OCI-LY3 (cell line): ENCODE results near the gene PCARE.
"Not testable (repeated sequence)": the region's sequence is repeated elsewhere in the genome, so short reads cannot be mapped to it uniquely, and the experiment has no call there.

ENCODE experiments used
- H2AFZ ChIP-seq: fragments of 200-600, 300-600 bp; shearing (Covaris generic); 2 replicates; pipeline ENCODE4 v1.6.0; 2014; ENCODE audit warnings: antibody characterized with exemption, low read depth, low read length
- H3K27ac ChIP-seq: fragments of 200-600, 300-600 bp; sonication (generic); 2 replicates; pipeline ENCODE4 v1.5.1; 2014; ENCODE audit warnings: mild to moderate bottlenecking, low read length, moderate library complexity, mixed read lengths
- H3K27me3 ChIP-seq: fragments of 200-600, 300-600 bp; sonication (generic); 2 replicates; pipeline ENCODE4 v1.6.1; 2014; ENCODE audit warnings: low read depth, low read length, mixed read lengths
- H3K36me3 ChIP-seq: fragments of 200-600, 300-600 bp; sonication (generic); replicated peaks from 2 replicates; pipeline ENCODE3; 2014; ENCODE audit warnings: low read depth, low read length, mixed read lengths
- H3K4me1 ChIP-seq: fragments of 300-600, 200-600 bp; sonication (generic); 2 replicates; pipeline ENCODE4 v1.6.1; 2014; ENCODE audit warnings: low read length, mixed read lengths
- H3K4me2 ChIP-seq: fragments of 200-600, 300-600 bp; sonication (generic); 2 replicates; pipeline ENCODE4 v1.6.1; 2014; ENCODE audit warnings: low read length, mixed read lengths
- H3K4me3 ChIP-seq: fragments of 300-600, 200-600 bp; sonication (generic); 2 replicates; pipeline ENCODE4 v1.5.1; 2014; ENCODE audit warnings: antibody characterized with exemption, mild to moderate bottlenecking, low read length, moderate library complexity
- H3K79me2 ChIP-seq: fragments of 300-600, 200-600 bp; shearing (Covaris generic); 2 replicates; pipeline ENCODE4 v1.6.1; 2014; ENCODE audit warnings: mild to moderate bottlenecking, low read length, mixed read lengths
- H3K9ac ChIP-seq: fragments of 300-600, 200-600 bp; shearing (Covaris generic); 2 replicates; pipeline ENCODE4 v1.6.0; 2014; ENCODE audit warnings: mild to moderate bottlenecking, low read length, moderate library complexity
- H3K9me3 ChIP-seq: fragments of 200-600, 300-600 bp; shearing (Covaris generic); 2 replicates; pipeline ENCODE4 v1.6.1; 2014; ENCODE audit warnings: low read length, mixed read lengths; ENCODE audit not compliant: insufficient read depth
- H4K20me1 ChIP-seq: fragments of 200-600, 300-600 bp; sonication (generic); 2 replicates; pipeline ENCODE4 v1.6.1; 2016; ENCODE audit warnings: low read length, mixed read lengths; ENCODE audit not compliant: insufficient read depth
- EZH2phosphoT487 ChIP-seq: fragments of 200-600 bp; shearing (Covaris generic); IDR thresholded peaks from 2 replicates; pipeline ENCODE4 v1.6.1; 2018; ENCODE audit warnings: antibody characterized with exemption, mixed run types, low read depth
- TF ChIP-seq, protein P1 (sequence below): fragments of 200-600, 300-600 bp; sonication (generic); IDR thresholded peaks from 2 replicates; pipeline ENCODE4 v1.5.1; 2014; ENCODE audit warnings: antibody characterized with exemption, low read length, low read depth

The PCARE gene

DNA sequence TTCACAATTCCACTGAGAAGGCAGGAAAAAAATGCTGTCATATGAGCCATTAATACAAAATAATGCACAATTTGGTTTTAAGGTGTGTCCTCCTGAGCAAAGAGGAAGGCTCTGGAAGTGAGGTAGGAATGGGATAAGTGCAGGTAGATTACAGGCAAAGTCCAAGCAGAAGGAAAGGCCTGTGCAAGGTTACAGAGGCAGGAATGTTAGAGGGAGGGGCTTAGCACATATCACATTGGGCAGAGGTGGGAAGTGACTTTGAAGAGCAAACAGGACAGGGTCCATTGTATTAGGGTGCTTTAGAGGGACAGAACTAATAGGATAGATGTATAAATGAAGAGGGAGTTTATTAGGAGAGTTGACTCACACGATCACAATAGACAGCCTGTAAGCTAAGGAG, 26.2 kb upstream of the PCARE start:
- Histone ChIP-seq H3K9me3 (no peaks in the 10 kb centered on the region), H3K9ac (no peak overlapping the region), H3K27me3 (no peaks in the 10 kb centered on the region), H3K36me3 (no peaks in the 10 kb centered on the region), H3K4me2 (no peak overlapping the region), H2AFZ (no peak overlapping the region), H4K20me1 (no peaks in the 10 kb centered on the region), H3K79me2 (no peaks in the 10 kb centered on the region), H3K4me3 (no peak overlapping the region), H3K27ac (no peak overlapping the region), H3K4me1 (no peaks in the 10 kb centered on the region)
- TF ChIP-seq EZH2phosphoT487: no peak
- TF ChIP-seq, protein P1, sequence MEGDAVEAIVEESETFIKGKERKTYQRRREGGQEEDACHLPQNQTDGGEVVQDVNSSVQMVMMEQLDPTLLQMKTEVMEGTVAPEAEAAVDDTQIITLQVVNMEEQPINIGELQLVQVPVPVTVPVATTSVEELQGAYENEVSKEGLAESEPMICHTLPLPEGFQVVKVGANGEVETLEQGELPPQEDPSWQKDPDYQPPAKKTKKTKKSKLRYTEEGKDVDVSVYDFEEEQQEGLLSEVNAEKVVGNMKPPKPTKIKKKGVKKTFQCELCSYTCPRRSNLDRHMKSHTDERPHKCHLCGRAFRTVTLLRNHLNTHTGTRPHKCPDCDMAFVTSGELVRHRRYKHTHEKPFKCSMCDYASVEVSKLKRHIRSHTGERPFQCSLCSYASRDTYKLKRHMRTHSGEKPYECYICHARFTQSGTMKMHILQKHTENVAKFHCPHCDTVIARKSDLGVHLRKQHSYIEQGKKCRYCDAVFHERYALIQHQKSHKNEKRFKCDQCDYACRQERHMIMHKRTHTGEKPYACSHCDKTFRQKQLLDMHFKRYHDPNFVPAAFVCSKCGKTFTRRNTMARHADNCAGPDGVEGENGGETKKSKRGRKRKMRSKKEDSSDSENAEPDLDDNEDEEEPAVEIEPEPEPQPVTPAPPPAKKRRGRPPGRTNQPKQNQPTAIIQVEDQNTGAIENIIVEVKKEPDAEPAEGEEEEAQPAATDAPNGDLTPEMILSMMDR: no peak

DNA sequence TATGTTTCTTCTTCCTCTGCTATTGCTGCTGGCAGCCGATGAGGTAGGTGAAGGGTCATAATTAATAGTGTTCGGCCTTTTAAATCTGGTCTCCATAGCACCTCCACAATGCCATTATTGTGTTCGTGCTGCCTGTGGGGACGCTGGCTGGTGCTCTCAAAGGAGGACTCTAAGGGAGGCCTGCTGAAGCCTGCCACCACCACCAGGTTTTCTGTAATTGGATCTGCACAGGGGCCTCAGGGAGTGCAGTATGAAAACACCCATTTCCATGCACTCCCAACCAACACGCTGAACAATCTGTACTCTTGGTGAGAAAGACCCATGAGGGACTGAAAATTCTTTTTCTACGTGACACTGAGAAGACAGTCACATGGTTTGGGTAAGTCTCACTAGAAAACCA, 23.2 kb upstream of the PCARE start:
- Histone ChIP-seq H3K79me2 (no peaks in the 10 kb centered on the region), H3K4me3 (no peak overlapping the region), H3K9ac (no peak overlapping the region), H4K20me1 (no peaks in the 10 kb centered on the region), H3K27ac (no peak overlapping the region), H2AFZ (no peak overlapping the region), H3K4me1 (no peaks in the 10 kb centered on the region), H3K27me3 (no peaks in the 10 kb centered on the region), H3K9me3 (no peaks in the 10 kb centered on the region), H3K36me3 (no peaks in the 10 kb centered on the region), H3K4me2 (no peak overlapping the region)
- TF ChIP-seq, protein P1: no peak
- TF ChIP-seq EZH2phosphoT487: no peak

DNA sequence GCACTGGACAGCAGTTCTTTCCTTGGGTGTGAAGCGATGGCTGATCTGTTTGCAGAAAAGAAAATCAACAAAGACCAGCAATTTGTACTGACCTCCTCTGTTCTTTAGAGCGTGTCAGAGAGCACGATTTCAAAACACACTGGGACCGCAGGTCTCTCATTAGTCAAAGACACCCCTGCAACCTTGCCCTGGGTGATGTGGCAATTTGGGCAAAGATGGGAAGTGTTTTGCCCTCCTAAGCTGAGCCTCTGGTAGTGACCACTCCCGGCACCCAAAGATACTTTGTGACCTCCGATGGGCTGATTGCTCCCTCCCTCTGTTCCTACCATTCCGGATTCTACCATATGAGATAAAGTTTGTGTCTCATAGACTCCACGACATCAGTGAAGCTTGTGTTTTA, 22.6 kb upstream of the PCARE start:
- TF ChIP-seq EZH2phosphoT487: no peak
- TF ChIP-seq, protein P1: no peak
- no peak overlapping the region for H3K9ac ChIP-seq
- no peaks in the 10 kb centered on the region for H3K79me2 ChIP-seq
- no peaks in the 10 kb centered on the region for H3K4me1 ChIP-seq
- no peaks in the 10 kb centered on the region for H3K36me3 ChIP-seq
- no peaks in the 10 kb centered on the region for H3K27me3 ChIP-seq
- no peaks in the 10 kb centered on the region for H3K9me3 ChIP-seq
- H3K4me2 ChIP-seq: no peak overlapping the region
- no peak overlapping the region for H3K27ac ChIP-seq
- H4K20me1 ChIP-seq: no peaks in the 10 kb centered on the region
- no peak overlapping the region for H3K4me3 ChIP-seq
- no peak overlapping the region for H2AFZ ChIP-seq

DNA sequence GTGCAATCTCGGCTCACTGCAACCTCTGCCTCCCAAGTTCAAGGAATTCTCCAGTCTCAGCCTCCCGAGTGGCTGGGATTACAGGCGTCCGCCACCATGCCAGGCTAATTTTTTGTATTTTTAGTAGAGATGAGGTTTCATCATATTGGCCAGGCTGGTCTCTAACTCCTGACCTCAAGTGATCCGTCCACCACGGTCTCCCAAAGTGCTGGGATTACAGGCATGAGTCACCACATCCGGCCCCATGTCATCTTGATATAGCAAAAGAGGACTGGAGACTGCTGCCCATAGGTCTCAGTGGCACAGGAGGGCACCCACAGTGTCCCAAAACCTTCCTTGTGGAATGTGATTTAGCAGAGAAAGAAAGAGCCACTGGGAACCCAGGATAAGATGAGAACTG, 16.0 kb upstream of the PCARE start:
- H3K9ac ChIP-seq, H3K36me3 ChIP-seq, H3K4me1 ChIP-seq, H3K79me2 ChIP-seq, H3K27ac ChIP-seq, H3K9me3 ChIP-seq, H3K4me2 ChIP-seq, H4K20me1 ChIP-seq, H3K4me3 ChIP-seq, H2AFZ ChIP-seq: not testable (repeated sequence)
- H3K27me3 ChIP-seq: peaks cover 21% of the 10 kb centered on the region

DNA sequence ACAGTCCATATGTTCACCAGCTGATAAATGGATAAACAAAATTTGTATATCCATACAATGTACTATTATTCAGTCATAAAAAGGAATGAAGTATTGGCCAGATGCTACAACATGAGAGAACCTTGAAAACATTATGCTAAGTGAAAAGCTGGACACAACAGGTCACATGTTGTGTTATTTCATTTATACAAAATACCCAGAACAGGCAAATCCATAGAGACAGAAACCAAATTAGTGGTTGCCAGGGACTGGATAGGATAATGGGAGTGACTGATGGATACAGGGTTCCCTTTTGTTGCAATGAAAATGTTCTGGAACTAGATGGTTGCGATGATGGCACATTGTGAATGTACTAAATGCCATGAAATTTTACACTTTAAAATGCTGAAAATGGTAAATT, 10.2 kb upstream of the PCARE start:
- H3K4me2 ChIP-seq: no peak overlapping the region
- no peaks in the 10 kb centered on the region for H3K79me2 ChIP-seq
- H3K27ac ChIP-seq: no peak overlapping the region
- H3K27me3 ChIP-seq: peaks cover 17% of the 10 kb centered on the region
- H3K9me3 ChIP-seq: no peaks in the 10 kb centered on the region
- TF ChIP-seq, protein P1: no peak
- TF ChIP-seq EZH2phosphoT487: no peak
- H3K4me1 ChIP-seq: no peaks in the 10 kb centered on the region
- no peaks in the 10 kb centered on the region for H3K36me3 ChIP-seq
- no peak overlapping the region for H2AFZ ChIP-seq
- H4K20me1 ChIP-seq: no peaks in the 10 kb centered on the region
- H3K4me3 ChIP-seq: no peak overlapping the region
- H3K9ac ChIP-seq: no peak overlapping the region
